IPS-20b (cell line): ENCODE data around the gene PHF20.
"Not testable (repeated sequence)": the region's sequence is repeated elsewhere in the genome, so short reads cannot be mapped to it uniquely, and the experiment has no call there.

Experiments used
- H3K27ac ChIP-seq: one replicate; pipeline ENCODE4 v1.5.1; 2013; ENCODE audit warnings: low read length
- H3K27me3 ChIP-seq: 2 replicates; pipeline ENCODE4 v1.6.1; 2013; ENCODE audit warnings: mild to moderate bottlenecking, low read length, inconsistent platforms; ENCODE audit not compliant: insufficient read depth
- H3K36me3 ChIP-seq: 2 replicates; pipeline ENCODE4 v1.6.1; 2013; ENCODE audit warnings: low read depth, mild to moderate bottlenecking, inconsistent platforms, low read length, moderate library complexity; ENCODE audit not compliant: insufficient read depth
- H3K4me1 ChIP-seq: 2 replicates; pipeline ENCODE4 v1.6.1; 2013; ENCODE audit warnings: mild to moderate bottlenecking, control low read depth, inconsistent platforms, low read length, moderate library complexity; ENCODE audit not compliant: insufficient read depth
- H3K4me3 ChIP-seq: 2 replicates; pipeline ENCODE4 v1.5.1; 2013; ENCODE audit warnings: mild to moderate bottlenecking, low read length, inconsistent platforms
- H3K9ac ChIP-seq: 2 replicates; pipeline ENCODE4 v1.6.1; 2013; ENCODE audit warnings: low read depth, mild to moderate bottlenecking, inconsistent platforms, low read length, moderate library complexity
- H3K9me3 ChIP-seq: 2 replicates; pipeline ENCODE4 v1.6.1; 2013; ENCODE audit warnings: mild to moderate bottlenecking, low read depth, low read length, inconsistent platforms; ENCODE audit not compliant: insufficient read depth

PHF20 gene

GRCh38 chr20:35992713-35993335, 221.0 kb downstream of the PHF20 start:
- 0 out of 2 replicates have a peak, but pooled peaks cover 4% of the 10 kb centered on the region for H3K4me1 ChIP-seq
- H3K36me3 ChIP-seq: no peaks in the 10 kb centered on the region
- H3K4me3 ChIP-seq: no peak overlapping the region
- no peaks in the 10 kb centered on the region for H3K9me3 ChIP-seq
- no peak overlapping the region for H3K27ac ChIP-seq
- H3K9ac ChIP-seq: no peak overlapping the region; the same call in 1 of the 2 replicates
- H3K27me3 ChIP-seq: no peaks in the 10 kb centered on the region

GRCh38 chr20:35994994-35995453, 223.2 kb downstream of the PHF20 start:
- Histone ChIP-seq H3K9me3 (no peaks in the 10 kb centered on the region), H3K27ac (no peak overlapping the region), H3K4me3 (no peak overlapping the region)

GRCh38 chr20:35996492-35996891, 224.7 kb downstream of the PHF20 start:
- not testable (repeated sequence) for H3K4me3 ChIP-seq, H3K27ac ChIP-seq, H3K27me3 ChIP-seq, H3K9me3 ChIP-seq, H3K4me1 ChIP-seq, H3K9ac ChIP-seq, H3K36me3 ChIP-seq

More at GRCh38 chr20:35994994-35995453, 223.2 kb downstream of the PHF20 start:
- Histone ChIP-seq H3K36me3 (no peaks in the 10 kb centered on the region), H3K9ac (no peak overlapping the region), H3K4me1 (0 out of 2 replicates have a peak, but pooled peaks cover 4% of the 10 kb centered on the region), H3K27me3 (no peaks in the 10 kb centered on the region)
